GM21423 (cell line): ENCODE measurements around the gene CHGA.

Experiments
- ATAC-seq: cut with Tn5 transposase; IDR thresholded peaks from one replicate; pipeline ENCODE4 v1.9.1; 2021; ENCODE audit warnings: mild to moderate bottlenecking, moderate library complexity; ENCODE audit not compliant: unreplicated experiment

Gene CHGA

DNA sequence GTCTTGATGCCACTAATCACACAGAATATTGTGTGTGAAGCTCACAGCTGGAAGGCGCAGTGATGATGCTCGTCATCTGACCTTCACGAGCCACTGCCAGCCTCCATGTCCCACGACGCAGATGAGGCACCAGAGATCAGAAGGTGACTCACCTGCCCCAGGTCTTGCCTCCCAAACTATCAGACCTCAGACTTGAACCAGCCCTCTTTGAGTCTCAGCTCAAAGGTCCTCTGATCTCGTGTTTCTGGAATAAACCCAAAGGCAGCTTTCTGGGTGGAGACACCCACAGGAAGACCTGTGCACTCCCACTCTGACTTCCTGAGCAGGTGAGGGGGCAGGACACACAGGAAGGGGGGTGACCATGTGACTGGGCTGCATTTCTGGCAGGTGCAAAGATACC, 19.6 kb upstream of the CHGA start:
- ATAC-seq: no peak

DNA sequence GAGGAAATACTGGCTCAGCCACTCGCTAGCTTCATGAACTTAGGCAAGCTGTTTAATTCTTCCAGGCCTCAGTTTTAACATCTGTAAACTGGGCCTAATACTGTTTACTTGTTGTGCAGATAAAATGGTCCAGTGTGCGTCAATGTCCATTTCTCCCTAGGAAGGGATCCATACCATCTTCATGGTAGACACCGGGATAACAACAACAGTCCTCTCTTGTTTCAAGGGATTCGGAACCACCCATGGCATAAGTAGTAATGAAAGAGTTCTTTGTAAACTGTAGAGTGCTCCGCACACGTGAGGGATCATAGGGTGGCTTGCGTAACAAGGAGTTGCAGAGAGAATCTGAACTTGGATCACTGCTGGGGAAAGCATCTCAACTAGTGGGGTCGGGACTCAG, 17.3 kb upstream of the CHGA start:
- ATAC-seq: no peak

- no peak for ATAC-seq
These were observed 16.5 kb upstream of the CHGA start for GRCh38 chr14:92906420-92906819.

- ATAC-seq: no peak
These were observed 16.1 kb upstream of the CHGA start for GRCh38 chr14:92906823-92907222.

DNA sequence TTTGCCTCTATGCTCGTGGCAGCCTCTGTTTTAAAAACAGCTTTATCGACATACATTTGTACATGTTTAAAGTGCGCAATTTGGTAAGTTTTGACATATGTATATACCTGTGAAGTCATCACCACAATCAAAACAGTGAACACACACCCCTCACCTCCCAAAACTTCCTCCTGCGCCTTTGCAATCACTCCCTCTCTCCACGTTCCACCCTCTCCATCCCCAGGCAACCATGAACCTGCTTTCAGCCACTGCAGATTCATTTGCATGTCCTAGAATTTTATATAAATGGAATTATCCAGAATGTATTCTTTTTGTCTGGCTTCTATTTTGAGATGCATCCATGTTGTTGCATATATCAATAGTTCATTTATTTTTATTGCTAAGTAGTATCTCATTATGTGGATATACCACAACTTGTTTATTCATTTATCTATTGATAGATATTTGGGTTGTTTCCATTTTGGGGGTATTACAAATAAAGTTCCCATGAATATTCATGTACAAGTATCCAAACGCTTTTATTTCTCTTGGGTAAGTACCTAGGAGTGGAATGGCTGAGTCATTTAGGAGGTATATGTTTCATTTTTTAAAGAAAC, 15.5 kb upstream of the CHGA start:
- no peak for ATAC-seq

DNA sequence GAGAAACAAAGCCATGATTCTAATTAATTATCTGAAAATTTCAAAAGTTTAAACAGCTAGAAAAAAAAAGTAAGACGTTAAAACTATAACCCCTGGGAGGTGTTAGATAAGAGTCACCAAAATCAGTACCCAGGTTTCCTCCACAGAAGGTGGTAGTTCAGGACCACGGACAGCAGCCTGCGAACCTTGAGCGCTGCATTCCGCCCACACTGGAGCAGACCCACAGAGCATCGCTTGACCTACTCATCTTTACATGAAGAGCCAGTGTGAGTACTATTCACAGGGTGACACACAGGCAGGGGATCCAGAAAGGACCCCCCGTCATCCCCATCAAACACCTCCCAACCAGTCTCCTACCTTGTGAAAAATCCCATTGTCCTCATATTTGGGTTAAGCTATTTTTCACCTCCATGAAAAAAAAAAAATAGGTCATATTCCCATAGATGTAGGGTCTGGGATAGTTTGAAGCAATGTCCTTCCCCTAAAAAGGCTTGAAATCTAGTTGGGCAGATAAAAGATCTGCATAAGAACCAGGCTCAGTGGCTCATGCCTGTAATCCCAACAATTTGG, 8.8 kb upstream of the CHGA start:
- ATAC-seq: no peak

DNA sequence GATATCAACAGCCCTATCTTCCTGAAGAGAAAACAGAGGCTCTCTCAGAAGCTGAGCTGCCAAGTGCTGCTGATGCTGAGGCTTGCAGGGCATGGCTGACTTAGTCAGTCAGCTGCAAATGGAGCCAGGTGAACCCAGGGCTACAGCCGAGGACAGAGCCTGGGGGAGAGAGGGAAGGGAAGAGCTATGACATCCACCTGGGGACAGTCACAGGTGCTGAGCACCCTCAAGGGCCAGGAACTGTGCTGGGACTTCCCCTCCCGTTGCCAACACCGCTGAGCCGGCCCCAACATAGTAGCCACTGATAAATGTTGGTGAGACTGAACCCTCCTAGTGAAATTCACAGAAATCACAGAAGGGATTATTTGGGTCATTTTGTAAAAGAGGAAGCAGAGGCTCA, 6.7 kb upstream of the CHGA start:
- no peak for ATAC-seq

DNA sequence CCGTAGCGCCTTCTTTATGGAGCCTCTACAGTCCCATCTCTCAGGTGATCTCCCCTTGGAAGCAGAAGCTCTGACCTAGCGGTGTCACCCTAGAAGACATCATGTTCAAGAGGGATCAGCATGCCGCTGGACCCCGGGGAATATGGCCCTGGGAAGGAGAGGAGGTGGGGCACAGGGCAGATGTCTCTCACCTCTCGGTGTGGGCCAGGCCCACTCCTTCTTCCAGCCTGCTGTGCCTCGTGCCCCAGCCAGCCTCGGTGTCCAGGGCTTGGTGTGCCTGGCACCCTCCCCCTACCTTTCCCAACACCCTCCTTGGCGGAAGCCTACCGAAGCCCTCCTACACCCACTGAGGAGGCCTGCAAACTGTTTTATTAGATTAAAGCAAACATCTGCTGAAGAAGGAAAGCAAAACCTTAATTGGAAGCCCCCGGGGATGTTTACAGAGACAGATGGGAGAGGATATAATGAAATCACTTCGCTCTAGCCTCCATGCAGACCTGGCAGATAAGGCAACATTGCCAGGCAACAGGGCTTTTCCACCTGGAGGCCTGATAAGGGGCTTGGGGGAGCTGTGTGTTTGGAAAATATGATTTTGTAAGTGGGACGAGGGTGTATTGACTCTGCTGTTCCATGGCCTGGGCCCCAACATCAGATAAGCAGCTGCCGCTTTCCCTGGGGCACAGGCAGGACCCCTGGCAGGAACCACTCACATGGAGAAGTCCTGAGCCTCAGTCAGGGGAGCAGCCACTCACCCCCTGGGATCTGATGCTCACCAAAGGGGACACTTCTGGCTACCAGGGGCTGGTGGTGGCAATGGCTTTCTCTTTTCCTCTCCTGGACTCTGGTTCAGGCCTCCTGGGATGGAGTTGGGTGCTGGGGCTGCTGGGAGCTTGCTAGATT, 5.7 kb upstream of the CHGA start:
- no peak for ATAC-seq

- no peak for ATAC-seq
These were observed 5.0 kb upstream of the CHGA start for GRCh38 chr14:92917956-92918355.

GRCh38 chr14:92920001-92920400, 2.9 kb upstream of the CHGA start:
- no peak for ATAC-seq

GRCh38 chr14:92922155-92922735, 705 bp upstream of the CHGA start:
- no peak for ATAC-seq

GRCh38 chr14:92923744-92924103, 774 bp downstream of the CHGA start:
- no peak for ATAC-seq

DNA sequence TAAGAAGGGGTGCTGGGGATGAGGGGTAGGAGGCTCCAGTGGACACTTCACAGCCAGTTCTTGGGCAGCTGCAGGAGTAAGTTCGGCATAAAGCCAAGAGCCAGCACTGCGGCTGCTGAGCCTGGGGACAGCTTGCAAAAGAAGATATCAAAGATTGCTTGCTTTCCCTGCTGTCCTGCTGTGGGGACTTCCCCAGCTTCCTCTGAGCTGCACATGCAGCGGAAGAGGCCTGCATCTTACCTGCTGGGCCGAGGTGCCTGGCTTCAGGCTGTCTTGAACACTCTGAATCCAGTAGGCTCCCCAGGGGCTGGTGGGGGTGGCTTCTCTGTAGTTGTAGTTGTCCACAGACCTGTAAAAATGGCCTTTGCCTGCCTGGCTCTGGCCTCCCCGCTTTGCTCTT, 1.3 kb downstream of the CHGA start:
- ATAC-seq: no peak

GRCh38 chr14:92925446-92925845, 2.5 kb downstream of the CHGA start:
- ATAC-seq: no peak

DNA sequence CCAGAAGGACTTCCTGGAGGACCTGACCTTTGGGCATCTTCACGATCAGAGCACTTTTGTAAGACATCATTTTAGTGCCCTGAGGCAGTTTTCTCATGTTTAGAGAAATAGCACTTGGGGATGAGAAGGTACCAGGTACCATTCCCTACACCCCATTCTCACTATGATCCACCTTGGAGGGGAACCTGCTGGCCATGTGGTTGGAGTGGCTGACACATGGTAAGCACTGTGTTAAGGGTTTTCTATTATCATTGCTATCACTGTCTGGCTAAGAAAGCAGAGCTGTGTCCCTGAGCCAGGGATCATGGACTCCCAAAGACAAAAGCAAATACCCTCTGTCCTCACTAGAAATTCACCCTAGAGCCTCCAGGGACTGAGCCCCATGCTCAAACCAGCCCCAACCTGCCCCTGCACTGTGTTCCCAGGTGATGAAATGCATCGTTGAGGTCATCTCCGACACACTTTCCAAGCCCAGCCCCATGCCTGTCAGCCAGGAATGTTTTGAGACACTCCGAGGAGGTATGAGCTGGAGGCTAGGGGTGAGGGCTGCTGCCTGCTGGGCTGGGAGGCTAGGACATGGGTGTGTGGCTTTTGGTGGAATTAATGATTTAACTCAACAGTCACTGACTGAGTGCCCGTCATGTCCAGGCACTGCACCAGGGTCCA, 3.4 kb downstream of the CHGA start:
- ATAC-seq: no peak

DNA sequence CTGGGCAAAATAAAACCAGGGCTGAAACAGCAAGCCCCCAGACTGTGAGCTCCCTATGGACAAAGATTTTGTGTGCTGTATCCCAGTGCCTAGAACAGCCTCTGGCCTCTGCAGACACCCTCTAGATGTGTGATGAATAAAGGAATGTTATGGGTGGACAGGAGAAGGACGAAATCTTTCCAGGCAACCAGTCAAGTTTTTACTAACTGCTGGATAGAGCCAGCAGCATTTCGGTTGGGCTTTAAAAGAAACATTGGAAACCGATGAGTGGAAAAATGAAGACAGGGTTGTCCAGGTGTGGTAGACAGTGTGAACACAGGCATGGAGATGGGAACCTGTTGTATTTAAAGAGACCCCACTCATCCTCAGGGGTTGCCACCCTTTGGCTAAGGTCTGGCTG, 4.0 kb downstream of the CHGA start:
- no peak for ATAC-seq

DNA sequence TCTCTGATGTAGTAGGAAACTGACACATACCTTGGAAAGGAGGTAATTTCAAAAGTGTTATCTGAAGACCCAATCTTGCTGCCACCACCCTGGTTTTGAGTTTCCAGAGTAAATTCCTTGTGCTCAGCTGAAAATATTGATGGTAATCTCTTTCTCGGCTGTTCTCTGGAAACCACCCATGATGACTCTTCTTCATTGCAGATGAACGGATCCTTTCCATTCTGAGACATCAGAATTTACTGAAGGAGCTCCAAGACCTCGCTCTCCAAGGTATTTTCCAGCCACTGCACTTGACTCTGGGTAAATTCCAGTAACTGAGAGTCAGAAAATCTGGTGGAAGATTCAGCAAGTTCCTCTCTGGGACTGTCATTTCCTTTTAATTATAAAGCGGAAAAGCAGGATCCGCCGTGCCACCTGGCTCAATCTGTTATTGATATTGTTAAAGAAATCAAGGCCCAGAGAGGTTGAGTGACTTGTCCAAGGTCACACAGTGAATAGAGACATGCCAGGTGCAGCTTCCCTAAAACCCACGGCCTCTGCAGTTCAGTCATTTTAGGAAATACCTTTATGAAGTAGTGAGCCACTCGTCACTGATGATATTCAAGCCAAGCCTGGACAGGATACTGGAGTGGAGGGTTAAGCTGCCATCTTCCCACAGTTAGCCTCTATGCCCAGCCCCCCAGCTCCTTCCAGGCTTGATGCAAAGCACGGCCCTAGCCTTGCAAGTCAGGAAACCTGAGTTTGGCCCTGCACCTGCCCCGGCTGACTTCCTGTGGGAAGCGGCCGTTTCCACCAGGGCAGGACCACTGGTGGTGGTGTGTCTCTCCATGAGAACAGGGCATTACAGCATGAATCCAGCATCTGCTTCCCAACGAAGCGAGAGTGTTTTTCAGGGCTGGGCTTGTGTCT, 4.7 kb downstream of the CHGA start:
- ATAC-seq: no peak

- ATAC-seq: no peak
These were observed 5.3 kb downstream of the CHGA start for GRCh38 chr14:92928258-92928629.

GRCh38 chr14:92928961-92929688, 6.2 kb downstream of the CHGA start:
- ATAC-seq: no peak
